Measurements from ENCODE around the gene INPP5B. TPM values are rescaled to one million over a fixed set of nuclear protein-coding genes. Genes with fewer than 3 reads are reported as not detected.

Gene INPP5B
- total RNA-seq, 1 experiment from 2014 or later = 12.1 TPM

DNA sequence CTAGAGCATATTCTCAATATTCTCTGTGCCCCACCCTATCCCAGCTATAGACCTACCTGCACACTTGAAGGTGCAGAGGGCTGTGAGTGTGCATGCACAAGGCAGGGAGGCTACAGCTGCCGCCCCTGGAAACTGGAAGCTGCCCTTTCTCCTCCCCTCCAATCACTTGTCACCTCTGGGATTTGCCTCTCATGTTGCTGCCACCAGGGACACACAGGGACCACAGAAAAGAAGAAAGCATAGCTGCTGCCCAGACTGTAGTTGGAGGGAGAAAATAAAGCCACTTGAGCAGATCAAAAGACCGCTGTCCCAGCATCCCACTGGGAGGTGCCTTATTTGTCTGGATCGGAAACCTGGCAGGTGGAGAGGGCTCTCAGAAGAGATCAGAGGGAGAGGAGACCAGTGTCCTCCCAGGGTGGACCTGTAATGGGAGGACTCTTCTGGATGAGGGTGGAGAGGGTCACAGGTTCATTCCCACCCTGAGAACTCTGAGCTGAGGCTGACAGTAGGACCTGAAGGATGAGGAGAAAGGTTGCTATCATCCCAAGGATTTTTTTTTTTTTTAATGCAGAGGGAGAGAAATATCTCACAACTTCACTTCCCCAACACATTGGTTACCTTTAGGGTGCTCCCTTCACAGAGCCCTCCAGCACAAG, 7.6 kb upstream of the INPP5B start:
- CTCF ChIA-PET = interaction anchor here (0.5 kb wide), 1 partner anchor 27 kb away, joined by 3 read pairs; no protein-coding TSS in a partner anchor

DNA sequence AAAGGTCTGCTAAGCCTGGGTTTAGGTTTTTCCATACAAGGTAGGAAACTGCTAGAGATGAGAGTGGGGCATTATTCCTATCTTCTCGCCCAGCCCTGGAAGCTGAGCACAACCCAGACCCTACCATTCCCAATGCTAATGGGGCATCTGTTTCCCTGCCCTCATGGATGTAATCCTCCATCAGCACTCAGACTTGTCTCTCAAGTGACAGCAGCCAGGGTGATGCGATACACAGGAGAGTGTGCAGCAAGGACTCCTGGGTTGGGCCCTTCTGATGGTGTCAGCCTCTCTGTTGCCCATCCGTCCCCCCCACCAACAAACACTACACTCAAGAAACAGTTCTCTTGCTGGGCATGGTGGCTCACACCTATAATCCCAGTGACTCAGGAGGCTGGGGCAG, 5.9 kb upstream of the INPP5B start:
- no peaks in the 10 kb centered on the region for H3F3A ChIP-seq (ENCODE audit: low read length, unreplicated experiment)
- no peaks in the 10 kb centered on the region for H3K79me2 ChIP-seq (ENCODE audit: low read length)
- CTCF ChIA-PET = no interaction called here
- H3K27me3 ChIP-seq (ENCODE audit: low read length) = no peaks in the 10 kb centered on the region
- no peak for ATAC-seq
- H3K36me3 ChIP-seq (ENCODE audit: low read depth, low read length) = peaks cover under 1% of the 10 kb centered on the region; the same call in 1 of the 2 replicates
- no peak overlapping the region for H2AFZ ChIP-seq (ENCODE audit: low read length)
- intact Hi-C loops (cut with micrococcal nuclease) = no loop called here
- H3K4me2 ChIP-seq (ENCODE audit: low read length) = no peak overlapping the region
- no peak overlapping the region for H3K4me3 ChIP-seq (ENCODE audit: low read length)
- H3K9me2 ChIP-seq (replicated peaks; ENCODE audit: low read length) = no peaks in the 10 kb centered on the region
- DNase-seq = no peak
- no peaks in the 10 kb centered on the region for H4K20me1 ChIP-seq (ENCODE audit: low read length)
- H3K27ac ChIP-seq (ENCODE audit: low read length) = no peak overlapping the region
- no peaks in the 10 kb centered on the region for H3K4me1 ChIP-seq (ENCODE audit: insufficient read depth, low read length)
- H3K9ac ChIP-seq (ENCODE audit: low read length) = no peak overlapping the region
- TF ChIP-seq EZH2phosphoT487 (IDR thresholded peaks at IDR 0.05; ENCODE audit: borderline replicate concordance, low read length) = no peak
- no peak for TF ChIP-seq EZH2 (IDR thresholded peaks at IDR 0.05; ENCODE audit: low read length, unreplicated experiment)
- TF ChIP-seq, protein P1, sequence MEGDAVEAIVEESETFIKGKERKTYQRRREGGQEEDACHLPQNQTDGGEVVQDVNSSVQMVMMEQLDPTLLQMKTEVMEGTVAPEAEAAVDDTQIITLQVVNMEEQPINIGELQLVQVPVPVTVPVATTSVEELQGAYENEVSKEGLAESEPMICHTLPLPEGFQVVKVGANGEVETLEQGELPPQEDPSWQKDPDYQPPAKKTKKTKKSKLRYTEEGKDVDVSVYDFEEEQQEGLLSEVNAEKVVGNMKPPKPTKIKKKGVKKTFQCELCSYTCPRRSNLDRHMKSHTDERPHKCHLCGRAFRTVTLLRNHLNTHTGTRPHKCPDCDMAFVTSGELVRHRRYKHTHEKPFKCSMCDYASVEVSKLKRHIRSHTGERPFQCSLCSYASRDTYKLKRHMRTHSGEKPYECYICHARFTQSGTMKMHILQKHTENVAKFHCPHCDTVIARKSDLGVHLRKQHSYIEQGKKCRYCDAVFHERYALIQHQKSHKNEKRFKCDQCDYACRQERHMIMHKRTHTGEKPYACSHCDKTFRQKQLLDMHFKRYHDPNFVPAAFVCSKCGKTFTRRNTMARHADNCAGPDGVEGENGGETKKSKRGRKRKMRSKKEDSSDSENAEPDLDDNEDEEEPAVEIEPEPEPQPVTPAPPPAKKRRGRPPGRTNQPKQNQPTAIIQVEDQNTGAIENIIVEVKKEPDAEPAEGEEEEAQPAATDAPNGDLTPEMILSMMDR (conservative IDR thresholded peaks at IDR 0.05; ENCODE audit: low read depth, low read length) = no peak
- no peaks in the 10 kb centered on the region for H3K9me3 ChIP-seq (ENCODE audit: low read length)
- BruUV-seq (replicated peaks) = no TSS peak
- POLR2A ChIA-PET (ENCODE audit: unreplicated experiment) = no interaction called here

More for the DNA sequence above, 7.6 kb upstream of the INPP5B start:
- Histone ChIP-seq H3K27ac (ENCODE audit: low read length) (no peak overlapping the region), H3K4me2 (ENCODE audit: low read length) (no peak overlapping the region), H4K20me1 (ENCODE audit: low read length) (no peaks in the 10 kb centered on the region), H3K79me2 (ENCODE audit: low read length) (no peaks in the 10 kb centered on the region), H3K4me1 (ENCODE audit: insufficient read depth, low read length) (no peaks in the 10 kb centered on the region), H3K36me3 (ENCODE audit: low read depth, low read length) (peaks cover 17% of the 10 kb centered on the region), H3K4me3 (ENCODE audit: low read length) (no peak overlapping the region), H3K27me3 (ENCODE audit: low read length) (no peaks in the 10 kb centered on the region), H3K9ac (ENCODE audit: low read length) (no peak overlapping the region), H3K9me3 (ENCODE audit: low read length) (no peaks in the 10 kb centered on the region), H3K9me2 (replicated peaks; ENCODE audit: low read length) (no peaks in the 10 kb centered on the region), H3F3A (ENCODE audit: low read length, unreplicated experiment) (no peaks in the 10 kb centered on the region), H2AFZ (ENCODE audit: low read length) (no peak overlapping the region)
- intact Hi-C loops (cut with micrococcal nuclease) = no loop called here
- no TSS peak for BruUV-seq (replicated peaks)
- POLR2A ChIA-PET (ENCODE audit: unreplicated experiment) = no interaction called here
- ATAC-seq (peak; percentile 38), DNase-seq (no peak)
- no peak for TF ChIP-seq EZH2phosphoT487 (IDR thresholded peaks at IDR 0.05; ENCODE audit: borderline replicate concordance, low read length)
- TF ChIP-seq, protein P1 (conservative IDR thresholded peaks at IDR 0.05; ENCODE audit: low read depth, low read length) = no peak
- no peak for TF ChIP-seq EZH2 (IDR thresholded peaks at IDR 0.05; ENCODE audit: low read length, unreplicated experiment)

DNA sequence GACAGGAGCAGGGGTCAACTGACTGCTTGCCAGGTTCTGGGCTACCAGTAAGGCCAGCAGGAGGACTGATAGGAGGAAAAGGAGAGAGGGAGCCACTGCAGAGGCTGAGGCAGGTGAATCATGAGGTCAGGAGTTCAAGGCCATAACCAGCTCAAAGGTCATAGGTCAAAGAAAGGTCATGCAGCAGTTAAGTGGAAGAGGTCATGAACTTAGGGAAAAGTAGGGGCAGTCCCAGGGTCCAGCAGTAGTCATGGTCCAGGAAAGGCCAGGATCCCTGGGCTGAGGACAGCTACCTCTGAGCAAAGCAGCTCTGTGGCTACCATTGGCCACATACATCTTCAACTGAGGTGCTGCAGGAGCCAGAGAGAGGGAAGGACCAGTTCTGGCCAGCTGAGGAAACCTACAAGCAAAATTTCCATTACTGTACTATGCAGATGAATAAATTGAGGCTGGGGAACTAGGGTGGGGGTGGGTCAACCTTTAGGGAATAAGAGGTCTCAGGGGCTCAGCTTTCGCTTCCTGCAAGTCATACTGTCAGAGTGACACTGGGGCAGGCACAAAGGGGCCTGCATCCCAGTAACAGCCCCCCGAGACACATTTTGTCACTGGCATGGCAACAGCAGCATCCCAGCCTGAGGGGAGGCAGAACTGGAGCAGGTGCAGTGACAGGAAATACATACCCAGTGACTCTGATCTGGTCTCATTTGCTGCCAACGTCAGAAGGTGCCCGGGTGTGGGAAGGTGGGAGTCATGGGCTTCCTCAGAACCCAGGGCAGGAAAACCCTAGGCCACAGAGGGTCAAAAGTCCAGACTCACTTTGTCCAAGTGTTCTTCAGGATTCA, 5.2 kb upstream of the INPP5B start:
- ATAC-seq = no peak

More for the DNA sequence above, 5.2 kb upstream of the INPP5B start:
- Histone ChIP-seq H3K9me2 (replicated peaks; ENCODE audit: low read length) (no peaks in the 10 kb centered on the region), H3K9me3 (ENCODE audit: low read length) (no peaks in the 10 kb centered on the region), H4K20me1 (ENCODE audit: low read length) (no peaks in the 10 kb centered on the region), H3K27me3 (ENCODE audit: low read length) (no peaks in the 10 kb centered on the region), H3K4me1 (ENCODE audit: insufficient read depth, low read length) (no peaks in the 10 kb centered on the region), H3K79me2 (ENCODE audit: low read length) (no peaks in the 10 kb centered on the region), H3F3A (ENCODE audit: low read length, unreplicated experiment) (no peaks in the 10 kb centered on the region), H3K27ac (ENCODE audit: low read length) (no peak overlapping the region), H3K4me3 (ENCODE audit: low read length) (no peak overlapping the region), H3K4me2 (ENCODE audit: low read length) (no peak overlapping the region), H3K36me3 (ENCODE audit: low read depth, low read length) (no peaks in the 10 kb centered on the region), H2AFZ (ENCODE audit: low read length) (no peak overlapping the region), H3K9ac (ENCODE audit: low read length) (no peak overlapping the region)
- no TSS peak for BruUV-seq (replicated peaks)
- TF ChIP-seq, protein P1 (conservative IDR thresholded peaks at IDR 0.05; ENCODE audit: low read depth, low read length) = no peak
- TF ChIP-seq EZH2phosphoT487 (IDR thresholded peaks at IDR 0.05; ENCODE audit: borderline replicate concordance, low read length) (no peak), EZH2 (IDR thresholded peaks at IDR 0.05; ENCODE audit: low read length, unreplicated experiment) (no peak)
- ChIA-PET POLR2A (ENCODE audit: unreplicated experiment) (no interaction called here), CTCF (no interaction called here)
- DNase-seq = no peak
- intact Hi-C loops (cut with micrococcal nuclease) = no loop called here

Data from PC-3 (cell line).